Mesothelial cell of epicardium (in vitro differentiated cells): ENCODE measurements around the gene CCDC50. TPM values are rescaled to one million over a fixed set of nuclear protein-coding genes. Genes with fewer than 3 reads are reported as not detected.

Experiments used
- DNase-seq, 2 experiments: peaks; one replicate each; pipeline ENCODE4 v3.0.0; 2021; ENCODE audit warnings: low spot score in 2 of 2; ENCODE audit not compliant: unreplicated experiment in 2 of 2
- H3K27ac Mint-ChIP-seq: 2 replicates; pipeline ENCODE4 v1.8.0; 2021; ENCODE audit warnings: mixed read lengths
- H3K27me3 Mint-ChIP-seq: 2 replicates; pipeline ENCODE4 v1.8.0; 2021; ENCODE audit warnings: low read depth, mixed read lengths
- H3K36me3 Mint-ChIP-seq: 2 replicates; pipeline ENCODE4 v1.8.0; 2021; ENCODE audit warnings: mixed read lengths
- H3K4me1 Mint-ChIP-seq: 2 replicates; pipeline ENCODE4 v1.8.0; 2021; ENCODE audit warnings: mixed read lengths
- H3K4me3 Mint-ChIP-seq: 2 replicates; pipeline ENCODE4 v1.8.0; 2021; ENCODE audit warnings: mild to moderate bottlenecking, moderate library complexity, mixed read lengths
- H3K9me3 Mint-ChIP-seq: 2 replicates; pipeline ENCODE4 v1.8.0; 2021; ENCODE audit warnings: mixed read lengths
- total RNA-seq: library from RNA; stranded (reverse); gene quantifications from 3 replicates; pipeline ENCODE4 v1.2.1, GENCODE V29; 2021
- TF ChIP-seq, protein P1 (sequence below): fragments of 200-600 bp; sonication (generic); IDR thresholded peaks from one replicate; pipeline ENCODE4 v1.5.0; 2021; ENCODE audit warnings: antibody characterized with exemption; ENCODE audit not compliant: unreplicated experiment

The CCDC50 gene
- total RNA-seq, 1 donor from 2014 or later = 63.2 TPM

DNA sequence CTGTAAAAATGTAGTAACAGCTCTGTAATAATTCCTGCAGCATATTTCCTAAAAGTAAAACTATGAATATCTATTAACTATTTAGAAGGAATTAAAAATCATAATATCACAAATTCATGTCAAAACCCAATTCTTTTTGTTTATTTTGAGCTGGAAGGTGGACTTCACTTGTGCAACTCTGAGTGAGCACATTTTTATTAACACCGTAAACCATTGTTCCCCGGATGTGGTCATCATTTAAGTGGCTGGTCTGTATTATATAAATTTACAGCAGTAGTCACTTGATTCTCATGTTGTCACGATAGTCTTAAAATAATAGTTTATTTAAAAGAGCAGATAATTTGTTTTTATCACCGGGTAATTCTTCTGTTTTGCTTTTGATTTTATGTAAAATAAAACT is 44.1 kb downstream of the CCDC50 start:
- no peak for DNase-seq
- peaks cover 29% of the 10 kb centered on the region for H3K36me3 Mint-ChIP-seq
- TF ChIP-seq, protein P1, sequence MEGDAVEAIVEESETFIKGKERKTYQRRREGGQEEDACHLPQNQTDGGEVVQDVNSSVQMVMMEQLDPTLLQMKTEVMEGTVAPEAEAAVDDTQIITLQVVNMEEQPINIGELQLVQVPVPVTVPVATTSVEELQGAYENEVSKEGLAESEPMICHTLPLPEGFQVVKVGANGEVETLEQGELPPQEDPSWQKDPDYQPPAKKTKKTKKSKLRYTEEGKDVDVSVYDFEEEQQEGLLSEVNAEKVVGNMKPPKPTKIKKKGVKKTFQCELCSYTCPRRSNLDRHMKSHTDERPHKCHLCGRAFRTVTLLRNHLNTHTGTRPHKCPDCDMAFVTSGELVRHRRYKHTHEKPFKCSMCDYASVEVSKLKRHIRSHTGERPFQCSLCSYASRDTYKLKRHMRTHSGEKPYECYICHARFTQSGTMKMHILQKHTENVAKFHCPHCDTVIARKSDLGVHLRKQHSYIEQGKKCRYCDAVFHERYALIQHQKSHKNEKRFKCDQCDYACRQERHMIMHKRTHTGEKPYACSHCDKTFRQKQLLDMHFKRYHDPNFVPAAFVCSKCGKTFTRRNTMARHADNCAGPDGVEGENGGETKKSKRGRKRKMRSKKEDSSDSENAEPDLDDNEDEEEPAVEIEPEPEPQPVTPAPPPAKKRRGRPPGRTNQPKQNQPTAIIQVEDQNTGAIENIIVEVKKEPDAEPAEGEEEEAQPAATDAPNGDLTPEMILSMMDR = no peak
- no peak overlapping the region for H3K4me3 Mint-ChIP-seq
- H3K4me1 Mint-ChIP-seq = peaks cover 43% of the 10 kb centered on the region
- H3K9me3 Mint-ChIP-seq = no peaks in the 10 kb centered on the region
- H3K27me3 Mint-ChIP-seq = no peaks in the 10 kb centered on the region
- no peak overlapping the region for H3K27ac Mint-ChIP-seq

DNA sequence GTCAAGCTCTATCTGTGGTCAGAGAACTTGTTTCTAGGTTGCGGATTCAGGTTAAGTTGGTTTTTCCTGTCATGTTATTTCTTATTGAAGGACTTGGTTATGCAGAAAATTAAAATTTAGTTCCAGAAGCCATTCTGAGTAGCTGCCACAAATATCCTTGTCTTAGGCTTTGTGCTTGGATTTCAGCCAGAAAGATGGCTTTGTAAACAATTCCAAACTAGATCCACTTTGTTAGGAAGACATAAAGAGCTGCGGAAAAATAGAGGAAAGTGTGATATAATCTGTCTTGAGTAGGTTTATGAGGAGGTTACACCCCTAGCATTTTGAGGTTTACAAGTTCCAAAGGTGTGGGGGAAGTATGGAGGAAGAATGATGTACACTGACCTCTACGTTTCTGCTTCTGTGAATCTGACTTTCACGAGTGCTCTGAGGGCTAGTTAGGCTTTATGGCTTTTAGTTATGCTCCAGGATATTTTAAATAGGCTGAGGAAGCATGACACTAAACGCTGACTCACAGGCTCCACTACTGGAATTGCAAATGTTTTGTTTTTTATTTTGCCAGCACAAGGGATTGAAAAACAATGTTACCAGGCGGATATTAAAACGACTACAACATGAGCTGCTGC is 47.4 kb downstream of the CCDC50 start:
- no peaks in the 10 kb centered on the region for H3K9me3 Mint-ChIP-seq
- no peak overlapping the region for H3K4me3 Mint-ChIP-seq
- TF ChIP-seq, protein P1 = no peak
- H3K4me1 Mint-ChIP-seq = peaks cover 33% of the 10 kb centered on the region
- peak overlapping the region; percentile 1 for H3K27ac Mint-ChIP-seq
- H3K36me3 Mint-ChIP-seq = peaks cover 22% of the 10 kb centered on the region
- DNase-seq = no peak
- no peaks in the 10 kb centered on the region for H3K27me3 Mint-ChIP-seq

DNA sequence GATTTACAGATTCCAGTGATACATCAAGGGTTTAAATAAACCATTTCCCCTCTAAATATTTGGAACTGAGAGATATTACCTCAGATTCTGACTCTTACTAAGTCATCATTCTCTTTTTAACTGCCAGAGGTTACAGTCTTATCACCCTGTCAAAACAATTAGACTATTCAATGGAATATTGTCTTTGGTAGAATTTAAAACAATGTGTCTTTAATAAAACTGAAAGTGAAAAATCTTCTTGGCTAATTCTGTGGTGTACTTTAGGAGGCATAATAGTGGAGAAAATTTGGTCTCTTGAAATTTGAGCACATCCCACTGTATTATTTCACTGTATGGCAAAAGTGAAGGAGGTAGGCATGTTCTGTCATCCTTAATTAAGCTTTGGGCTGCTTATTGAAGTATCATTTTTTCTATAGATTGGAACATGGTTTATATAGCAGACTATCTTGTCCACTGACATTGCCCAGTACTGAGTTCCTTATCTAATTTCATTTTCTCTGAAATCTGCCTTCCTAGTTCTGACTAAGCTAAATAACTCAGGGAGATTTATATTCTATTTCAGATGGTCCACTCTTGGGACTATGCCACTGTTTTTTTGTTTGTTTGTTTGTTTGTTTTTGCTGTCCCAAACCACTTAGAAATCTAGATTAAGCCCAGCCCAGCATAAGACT is 49.1 kb downstream of the CCDC50 start:
- H3K27me3 Mint-ChIP-seq = no peaks in the 10 kb centered on the region
- no peak overlapping the region for H3K4me3 Mint-ChIP-seq
- TF ChIP-seq, protein P1 = no peak
- peaks cover 32% of the 10 kb centered on the region for H3K4me1 Mint-ChIP-seq
- H3K36me3 Mint-ChIP-seq = peaks cover 27% of the 10 kb centered on the region
- H3K27ac Mint-ChIP-seq = no peak overlapping the region
- H3K9me3 Mint-ChIP-seq = no peaks in the 10 kb centered on the region
- DNase-seq = no peak

DNA sequence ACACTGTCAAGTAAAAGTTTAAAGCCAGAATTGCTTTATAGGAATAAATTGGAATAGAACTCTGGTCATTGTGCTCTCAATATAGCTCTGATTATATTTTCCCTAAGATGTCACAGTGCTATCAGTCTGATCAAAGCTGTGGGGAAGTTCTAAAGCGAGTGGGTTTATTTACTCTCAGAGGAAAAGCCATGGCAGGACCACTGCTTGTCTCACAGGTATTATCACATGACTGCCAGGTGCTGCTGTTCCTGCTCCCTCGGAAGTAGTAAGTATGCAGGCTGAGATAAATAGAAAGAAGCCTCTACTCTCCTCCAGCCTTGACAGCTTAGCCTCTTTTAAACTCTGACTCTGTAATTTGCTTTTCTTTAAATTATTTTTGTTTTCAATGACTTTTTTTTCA is 50.3 kb downstream of the CCDC50 start:
- no peaks in the 10 kb centered on the region for H3K9me3 Mint-ChIP-seq
- DNase-seq = no peak
- peaks cover 30% of the 10 kb centered on the region for H3K36me3 Mint-ChIP-seq
- H3K4me1 Mint-ChIP-seq = peaks cover 32% of the 10 kb centered on the region
- H3K27me3 Mint-ChIP-seq = no peaks in the 10 kb centered on the region
- H3K4me3 Mint-ChIP-seq = no peak overlapping the region
- H3K27ac Mint-ChIP-seq = no peak overlapping the region
- TF ChIP-seq, protein P1 = no peak

DNA sequence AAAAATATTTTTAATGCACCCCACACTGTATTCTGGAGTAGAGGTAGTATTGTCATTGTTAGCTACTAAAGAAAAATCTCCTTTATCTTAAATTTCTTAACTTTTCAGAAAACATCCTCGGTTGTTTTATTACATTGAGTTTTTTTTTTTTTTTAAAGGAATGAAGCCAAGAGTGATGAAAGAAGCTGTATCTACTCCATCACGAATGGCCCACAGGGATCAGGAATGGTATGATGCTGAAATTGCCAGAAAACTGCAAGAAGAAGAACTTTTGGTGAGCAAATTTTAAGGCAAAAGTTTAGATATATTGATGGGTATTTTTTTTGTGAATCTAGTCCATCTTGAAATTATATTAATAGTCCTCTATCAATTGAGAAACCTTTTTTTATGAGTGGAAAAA is 50.8 kb downstream of the CCDC50 start:
- Mint-ChIP-seq H3K36me3 (peaks cover 31% of the 10 kb centered on the region), H3K27ac (no peak overlapping the region), H3K9me3 (peaks cover 4% of the 10 kb centered on the region), H3K4me3 (no peak overlapping the region), H3K4me1 (peaks cover 27% of the 10 kb centered on the region), H3K27me3 (no peaks in the 10 kb centered on the region)
- TF ChIP-seq, protein P1 = no peak
- no peak for DNase-seq
